Fibroblast of peridontal ligament (primary cell): ENCODE data around the gene NABP2.

Source experiments
- DNase-seq: peaks from one replicate; pipeline ENCODE4 v3.0.0-alpha.2; 2010; ENCODE audit errors: extremely low read depth

NABP2 gene

DNA sequence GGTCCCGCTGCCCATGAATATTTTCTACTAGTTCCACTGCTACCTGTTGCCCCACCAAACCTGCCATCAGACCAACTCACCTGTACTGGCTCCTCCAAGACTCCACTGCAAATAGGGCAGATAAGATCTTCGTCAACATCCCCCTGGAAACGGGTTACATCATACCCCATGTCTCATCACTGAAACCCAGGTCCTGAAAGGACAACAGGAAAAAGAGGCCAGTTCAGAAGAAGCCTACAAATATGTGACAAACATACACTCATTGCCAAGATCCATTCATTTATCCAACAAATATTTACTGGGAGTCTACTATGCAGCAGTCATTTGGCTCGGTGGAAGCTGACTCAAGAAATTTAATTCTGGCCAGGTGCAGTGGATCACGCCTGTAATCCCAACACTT, 10.3 kb upstream of the NABP2 start:
- no peak for DNase-seq

DNA sequence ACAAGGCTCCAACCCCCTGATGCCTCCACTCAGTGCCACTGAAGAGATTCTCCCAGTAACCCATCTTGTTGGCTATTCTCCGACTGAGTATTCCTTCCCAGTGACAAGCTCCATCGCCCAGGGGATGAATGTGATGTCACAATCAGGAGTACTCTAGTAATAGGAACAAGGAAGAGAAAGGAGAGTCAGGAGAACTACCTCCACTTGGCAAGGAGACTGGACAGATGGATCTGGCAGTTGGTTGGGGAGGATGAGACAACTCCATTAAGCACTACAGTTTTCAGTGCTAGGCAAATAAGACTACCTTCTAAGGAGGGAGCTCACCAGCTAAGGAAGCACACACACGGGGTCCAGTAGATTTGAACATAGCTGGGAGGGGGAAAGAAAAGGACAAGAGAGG, 7.7 kb upstream of the NABP2 start:
- DNase-seq = no peak

DNA sequence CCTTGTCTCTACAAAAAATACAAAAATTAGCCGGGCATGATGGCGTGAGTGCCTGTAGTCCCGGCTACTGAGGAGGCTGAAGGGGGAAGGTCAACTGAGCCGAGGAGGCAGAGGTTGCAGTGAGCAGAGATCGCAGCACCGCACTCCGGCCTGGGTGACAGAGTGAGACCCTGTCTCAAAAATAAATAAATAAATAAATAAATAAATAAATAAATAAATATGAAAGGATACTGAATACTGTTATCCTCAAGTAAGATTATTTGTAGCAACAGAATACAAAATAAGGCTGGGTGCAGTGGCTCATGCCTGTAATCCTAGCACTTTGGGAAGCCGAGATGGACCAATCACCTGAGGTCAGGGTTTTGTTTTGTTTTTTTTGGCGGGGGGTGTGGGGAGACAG, 4.3 kb upstream of the NABP2 start:
- DNase-seq = no peak

DNA sequence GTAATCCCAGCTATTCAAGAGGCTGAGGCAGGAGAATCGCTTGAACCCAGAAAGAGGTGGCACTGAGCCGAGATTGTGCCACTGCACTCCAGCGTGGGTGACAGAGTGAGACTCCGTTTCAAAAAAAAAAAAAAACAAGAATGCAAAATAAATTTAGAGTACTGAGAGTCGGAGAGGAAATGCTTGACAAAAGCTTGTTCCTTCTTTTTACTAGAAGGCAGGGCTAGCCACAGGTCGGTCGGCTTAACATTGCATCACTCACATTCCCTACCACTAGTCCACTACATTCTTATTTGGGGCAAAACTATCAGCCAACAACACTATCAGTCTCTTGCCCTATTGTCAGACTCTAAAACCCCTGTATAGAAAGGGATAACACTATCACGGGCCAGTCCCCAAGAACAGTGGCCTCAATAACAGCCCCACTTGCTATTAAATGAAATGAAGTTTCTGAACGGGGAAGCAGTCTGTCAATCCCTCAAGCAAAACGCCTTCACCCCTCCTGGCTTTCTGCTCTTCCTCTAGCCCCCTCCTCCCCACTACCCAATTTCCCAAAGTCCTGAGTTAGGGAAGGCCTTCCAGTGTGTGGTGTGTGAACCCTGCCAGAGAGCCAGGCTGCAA, 3.4 kb upstream of the NABP2 start:
- DNase-seq = peak; percentile 65

DNA sequence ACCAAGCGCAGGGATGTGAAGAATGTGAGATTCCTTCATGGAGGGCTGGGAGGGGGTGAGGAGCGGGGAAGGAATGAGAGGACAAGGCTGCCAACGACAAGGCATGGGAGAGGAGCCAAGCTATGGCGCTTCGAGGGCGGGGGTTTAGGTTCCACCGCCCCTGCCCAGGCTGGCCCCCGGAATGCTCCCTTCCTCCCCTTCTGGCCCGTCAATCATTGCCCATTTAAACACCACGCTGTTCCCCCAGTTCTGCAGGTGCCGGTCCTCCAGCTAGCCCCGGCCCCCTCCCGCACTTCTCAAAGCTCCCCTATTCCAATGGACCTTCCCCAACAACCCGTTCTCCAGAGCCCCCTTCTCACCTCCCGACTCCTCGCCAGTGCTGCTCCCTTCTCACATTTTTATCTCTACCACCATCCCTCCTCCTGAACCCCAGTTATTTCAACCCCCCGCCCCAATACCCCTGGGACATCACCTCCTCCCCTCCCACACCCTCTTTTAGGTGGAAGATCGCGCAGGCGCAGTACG, 2.8 kb upstream of the NABP2 start:
- peak; percentile 90 for DNase-seq

DNA sequence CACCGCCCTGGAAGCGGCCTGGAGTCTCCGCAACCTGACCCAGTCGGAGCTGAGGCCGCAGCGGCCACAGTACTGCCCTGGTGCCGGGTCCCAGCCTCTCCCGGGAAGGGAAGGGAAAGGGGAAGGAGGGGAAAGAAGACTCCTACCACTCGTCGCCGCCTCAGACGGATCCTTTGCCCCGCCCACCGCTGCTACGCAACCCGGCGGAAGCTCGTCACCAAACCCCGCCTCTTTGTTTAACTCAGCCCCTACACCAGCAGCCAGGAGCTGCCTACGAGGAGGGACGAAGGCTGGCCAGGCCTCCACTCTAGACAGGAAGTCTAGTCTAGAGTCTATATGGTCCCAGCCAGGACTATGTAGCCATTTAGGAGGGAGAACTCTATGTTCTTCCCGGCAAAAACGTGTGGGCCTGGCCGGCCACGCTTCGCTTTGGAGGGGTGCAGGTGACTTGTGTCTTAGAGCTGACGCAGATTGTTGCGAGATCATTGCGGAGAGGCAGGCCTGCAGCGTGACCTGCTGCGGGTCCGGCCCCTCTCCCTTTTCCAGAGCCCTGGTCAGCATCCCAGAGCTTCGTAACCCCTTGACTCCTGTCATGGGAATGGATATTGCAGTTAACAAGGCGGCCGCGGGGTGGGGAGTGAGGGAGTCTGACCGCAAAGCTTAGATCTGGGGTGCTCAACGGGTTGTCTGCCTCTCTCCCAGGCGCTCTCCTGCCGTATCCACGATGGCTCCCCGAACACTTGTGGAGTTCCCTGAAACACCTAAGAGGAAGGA, 2.2 kb upstream of the NABP2 start, which contains the start of gene RNF41:
Gene RNF41 (minus strand): TSS at position 166 of the 774 bp plus-strand sequence. CDS start 7,875 bp downstream, outside the sequence.
- DNase-seq = peak; percentile 97

DNA sequence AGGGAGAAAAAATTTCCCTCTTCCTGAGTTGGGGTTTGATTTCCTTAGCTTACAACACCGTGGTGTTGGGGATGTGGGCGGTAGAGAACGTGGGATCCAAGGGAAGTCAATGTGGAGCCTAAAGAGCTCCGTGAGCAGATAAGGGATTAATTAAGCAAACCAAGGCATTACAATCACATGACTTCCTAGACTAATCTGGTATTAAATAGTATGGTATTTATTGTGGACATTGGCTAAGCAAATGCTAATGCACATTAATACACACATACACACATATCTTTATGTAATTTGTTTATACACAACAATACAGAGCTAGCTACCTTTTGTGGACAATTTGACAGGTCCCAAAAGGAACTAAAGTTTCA, 1.6 kb upstream of the NABP2 start:
- no peak for DNase-seq

DNA sequence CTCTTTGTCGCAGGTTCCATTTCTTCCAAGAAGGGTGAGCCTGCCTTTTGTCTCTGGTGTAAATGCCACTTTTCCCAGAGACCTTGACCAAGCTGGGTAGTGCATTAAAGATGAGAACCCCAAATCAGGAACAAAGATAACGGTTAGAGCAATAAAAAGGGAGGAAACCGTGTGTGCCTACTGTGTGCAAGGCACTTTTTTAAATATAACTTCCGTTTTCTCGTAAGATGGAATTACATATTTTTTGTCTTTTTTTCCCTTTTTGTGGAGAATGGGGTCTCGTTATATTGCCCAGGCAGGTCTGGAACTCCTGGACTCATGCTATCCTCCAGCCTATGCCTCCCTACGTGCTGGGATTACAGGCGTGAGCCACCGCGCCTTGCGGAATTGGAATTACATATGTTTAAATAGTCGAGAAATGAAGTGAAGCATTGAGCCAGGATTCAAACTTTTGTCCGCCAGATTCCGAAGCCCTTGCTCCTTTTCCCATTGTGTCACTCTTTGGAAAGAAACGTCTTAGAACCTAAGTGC, 506 bp upstream of the NABP2 start:
- DNase-seq = no peak

DNA sequence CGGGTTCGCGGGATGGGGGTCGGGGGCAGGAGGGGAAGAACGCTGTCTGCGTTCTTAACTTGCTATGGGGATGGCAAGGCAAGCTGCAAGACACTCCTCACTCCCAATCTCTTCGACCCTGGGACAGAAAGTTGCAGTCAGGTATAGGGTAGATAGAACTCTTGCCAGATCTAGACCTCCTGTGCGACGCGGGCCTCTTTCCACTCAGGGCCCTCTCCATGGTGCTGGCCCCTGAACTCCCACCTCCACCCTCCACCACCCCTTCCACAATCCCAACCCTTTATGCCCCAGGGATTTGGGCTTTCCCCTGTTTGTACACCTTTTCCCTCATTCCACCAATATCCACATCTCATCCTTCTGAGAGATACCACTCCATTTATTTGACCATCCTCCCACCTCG, 812 bp downstream of the NABP2 start:
- no peak for DNase-seq

DNA sequence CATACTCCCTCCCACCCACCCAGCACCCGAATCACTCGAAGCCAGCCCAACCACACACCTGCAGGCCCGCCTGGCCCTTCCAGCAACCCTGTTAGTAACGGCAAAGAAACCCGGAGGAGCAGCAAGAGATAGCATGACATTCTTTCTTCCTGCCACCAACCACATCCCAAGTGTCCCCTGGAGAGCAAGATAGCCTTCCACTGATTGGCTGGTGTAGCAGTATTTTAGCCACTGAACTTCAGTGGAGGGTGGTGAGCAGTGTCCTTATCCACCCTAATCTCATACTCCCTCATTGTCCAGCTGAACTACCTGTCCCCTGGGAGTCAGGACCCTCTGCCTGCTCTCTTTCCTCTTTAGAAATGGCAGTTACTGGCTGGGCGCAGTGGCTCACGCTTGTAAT, 4.9 kb downstream of the NABP2 start:
- no peak for DNase-seq

DNA sequence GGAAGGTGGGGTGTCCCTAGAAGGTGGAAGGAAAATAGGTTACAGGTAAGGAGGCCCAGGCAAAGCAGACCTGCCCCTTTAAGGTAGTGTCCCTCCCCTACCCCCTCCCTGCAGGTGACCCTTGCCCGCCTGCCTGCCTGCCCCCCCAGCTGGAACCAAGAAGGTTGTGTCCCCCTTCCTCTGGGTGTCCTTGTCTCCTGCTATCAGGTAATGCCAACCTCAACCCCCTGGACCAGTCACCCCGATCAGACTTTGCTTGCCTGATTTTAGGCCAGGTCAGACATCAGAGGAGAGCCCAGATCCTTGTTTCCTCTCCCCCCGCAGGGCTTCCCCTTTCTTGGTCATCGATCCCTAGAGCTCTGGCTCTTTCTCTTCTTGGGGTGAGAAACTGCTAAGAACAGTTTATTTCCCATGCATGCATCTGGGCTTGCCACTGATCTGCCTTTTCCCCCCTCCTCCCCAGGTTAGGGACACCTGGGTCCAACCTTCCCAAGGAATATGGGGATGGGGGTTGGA, 5.8 kb downstream of the NABP2 start, which contains the start of gene SLC39A5:
Gene SLC39A5 (plus strand): TSS at position 136 of the 516 bp plus-strand sequence. CDS start 1,224 bp downstream, outside the sequence.
- DNase-seq = no peak

DNA sequence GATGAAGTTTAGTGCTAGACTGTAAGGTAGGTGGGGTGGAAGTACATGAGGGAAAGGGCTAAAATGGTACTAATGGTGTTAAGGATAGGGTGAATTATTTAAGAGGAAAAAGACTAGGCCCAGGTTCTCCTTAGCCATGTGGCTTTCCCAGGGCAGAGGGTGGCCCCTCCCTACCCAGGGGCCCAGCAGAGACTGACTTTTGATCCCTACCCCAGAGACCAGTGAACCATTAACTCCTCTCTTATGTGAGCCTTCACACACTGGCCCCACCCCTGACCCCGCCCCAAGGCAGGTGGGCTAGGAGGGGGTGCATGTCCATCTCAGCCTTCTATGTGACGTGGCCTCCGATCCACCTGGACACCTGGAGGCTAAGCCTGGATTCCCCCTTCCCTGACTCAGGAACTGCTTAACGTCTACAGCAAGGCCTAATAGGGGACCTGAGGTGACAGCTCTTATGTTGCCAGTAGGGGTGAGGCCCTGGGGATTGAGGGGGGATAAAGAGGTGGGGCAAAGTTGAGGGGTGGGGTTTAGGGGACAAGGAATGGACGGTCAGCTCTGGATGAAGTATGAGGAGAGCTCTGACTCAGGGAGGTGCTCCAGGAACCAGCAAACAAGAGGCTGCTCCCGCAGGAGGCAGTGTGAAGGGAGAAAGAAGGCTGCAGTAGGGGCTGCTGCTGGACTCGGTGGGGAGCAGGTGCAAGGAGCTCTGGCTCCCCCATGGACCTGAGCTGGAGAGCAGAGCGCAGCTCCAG, 6.5 kb downstream of the NABP2 start:
- DNase-seq = no peak

DNA sequence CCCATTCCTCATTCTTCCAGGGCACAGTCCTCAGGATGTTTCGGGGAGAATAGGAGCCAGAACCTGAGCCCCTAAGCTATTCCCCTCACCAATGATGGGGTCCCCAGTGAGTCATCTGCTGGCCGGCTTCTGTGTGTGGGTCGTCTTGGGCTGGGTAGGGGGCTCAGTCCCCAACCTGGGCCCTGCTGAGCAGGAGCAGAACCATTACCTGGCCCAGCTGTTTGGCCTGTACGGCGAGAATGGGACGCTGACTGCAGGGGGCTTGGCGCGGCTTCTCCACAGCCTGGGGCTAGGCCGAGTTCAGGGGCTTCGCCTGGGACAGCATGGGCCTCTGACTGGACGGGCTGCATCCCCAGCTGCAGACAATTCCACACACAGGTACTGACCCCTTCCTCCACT, 7.0 kb downstream of the NABP2 start:
- no peak for DNase-seq

DNA sequence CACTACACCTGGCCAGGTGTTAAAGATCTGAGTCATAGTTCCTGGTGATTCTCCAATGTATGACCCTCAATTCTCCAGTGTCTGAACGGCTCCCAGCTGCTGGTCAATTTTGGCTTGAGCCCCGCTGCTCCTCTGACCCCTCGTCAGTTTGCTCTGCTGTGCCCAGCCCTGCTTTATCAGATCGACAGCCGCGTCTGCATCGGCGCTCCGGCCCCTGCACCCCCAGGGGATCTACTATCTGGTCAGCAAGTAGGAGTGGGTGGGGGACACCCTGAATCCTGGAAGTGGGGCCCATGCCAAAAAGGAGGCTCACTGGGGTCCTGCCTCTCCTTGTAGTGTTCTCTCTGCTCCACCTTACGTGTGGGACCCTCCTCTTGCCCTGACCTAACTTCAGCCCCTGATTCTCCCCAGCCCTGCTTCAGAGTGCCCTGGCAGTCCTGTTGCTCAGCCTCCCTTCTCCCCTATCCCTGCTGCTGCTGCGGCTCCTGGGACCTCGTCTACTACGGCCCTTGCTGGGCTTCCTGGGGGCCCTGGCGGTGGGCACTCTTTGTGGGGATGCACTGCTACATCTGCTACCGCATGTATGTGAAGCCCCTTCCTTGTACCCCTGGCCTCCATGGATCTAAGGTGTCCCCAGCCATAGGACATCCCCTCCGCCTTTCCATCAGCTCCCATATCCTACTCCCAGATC, 10.7 kb downstream of the NABP2 start:
- no peak for DNase-seq

DNA sequence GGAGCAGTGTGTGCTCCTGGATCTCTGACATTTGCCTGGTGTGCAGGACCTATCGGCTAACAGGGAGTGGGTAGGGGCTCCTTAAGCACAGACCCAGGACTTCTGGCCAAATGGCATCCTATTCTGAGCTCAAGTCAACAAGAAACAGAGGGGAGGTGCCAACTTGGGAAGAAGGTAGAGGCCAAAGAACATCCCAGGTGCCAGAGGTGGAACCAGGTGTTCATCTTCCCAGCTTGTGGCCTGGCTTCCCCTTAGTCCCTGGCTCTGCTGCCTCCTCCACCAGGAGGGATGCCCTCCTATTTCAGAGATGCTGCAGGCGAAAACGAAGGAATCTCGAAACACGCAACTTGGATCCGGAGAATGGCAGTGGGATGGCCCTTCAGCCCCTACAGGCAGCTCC, 11.9 kb downstream of the NABP2 start:
- DNase-seq = no peak

DNA sequence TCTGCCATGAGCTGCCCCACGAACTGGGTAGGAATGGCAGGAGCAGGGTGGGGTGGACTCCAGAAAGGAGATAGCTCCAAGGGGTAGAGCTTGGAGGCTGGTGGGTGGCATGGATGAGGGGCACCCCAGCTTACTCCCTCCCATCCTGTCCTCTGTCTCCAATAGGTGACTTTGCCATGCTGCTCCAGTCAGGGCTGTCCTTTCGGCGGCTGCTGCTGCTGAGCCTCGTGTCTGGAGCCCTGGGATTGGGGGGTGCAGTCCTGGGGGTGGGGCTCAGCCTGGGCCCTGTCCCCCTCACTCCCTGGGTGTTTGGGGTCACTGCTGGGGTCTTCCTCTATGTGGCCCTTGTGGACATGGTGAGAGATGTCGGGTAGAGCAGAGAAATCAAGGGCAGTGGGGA, 12.8 kb downstream of the NABP2 start:
- DNase-seq = no peak

DNA sequence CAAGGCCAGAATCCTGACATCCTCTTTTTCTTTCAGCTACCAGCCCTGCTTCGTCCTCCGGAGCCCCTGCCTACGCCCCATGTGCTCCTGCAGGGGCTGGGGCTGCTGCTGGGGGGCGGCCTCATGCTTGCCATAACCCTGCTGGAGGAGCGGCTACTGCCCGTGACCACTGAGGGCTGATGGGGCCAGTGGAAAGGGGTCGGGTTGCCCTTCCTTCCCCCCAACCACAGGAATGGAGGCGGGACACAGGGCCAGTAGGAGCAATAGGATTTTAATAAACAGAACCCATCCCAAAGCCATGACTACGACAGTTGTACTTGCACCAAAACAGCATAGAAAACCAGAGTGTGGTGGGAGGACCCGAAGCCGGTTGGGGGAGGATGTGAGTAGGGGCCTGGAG, 13.4 kb downstream of the NABP2 start:
- DNase-seq = peak; percentile 20

DNA sequence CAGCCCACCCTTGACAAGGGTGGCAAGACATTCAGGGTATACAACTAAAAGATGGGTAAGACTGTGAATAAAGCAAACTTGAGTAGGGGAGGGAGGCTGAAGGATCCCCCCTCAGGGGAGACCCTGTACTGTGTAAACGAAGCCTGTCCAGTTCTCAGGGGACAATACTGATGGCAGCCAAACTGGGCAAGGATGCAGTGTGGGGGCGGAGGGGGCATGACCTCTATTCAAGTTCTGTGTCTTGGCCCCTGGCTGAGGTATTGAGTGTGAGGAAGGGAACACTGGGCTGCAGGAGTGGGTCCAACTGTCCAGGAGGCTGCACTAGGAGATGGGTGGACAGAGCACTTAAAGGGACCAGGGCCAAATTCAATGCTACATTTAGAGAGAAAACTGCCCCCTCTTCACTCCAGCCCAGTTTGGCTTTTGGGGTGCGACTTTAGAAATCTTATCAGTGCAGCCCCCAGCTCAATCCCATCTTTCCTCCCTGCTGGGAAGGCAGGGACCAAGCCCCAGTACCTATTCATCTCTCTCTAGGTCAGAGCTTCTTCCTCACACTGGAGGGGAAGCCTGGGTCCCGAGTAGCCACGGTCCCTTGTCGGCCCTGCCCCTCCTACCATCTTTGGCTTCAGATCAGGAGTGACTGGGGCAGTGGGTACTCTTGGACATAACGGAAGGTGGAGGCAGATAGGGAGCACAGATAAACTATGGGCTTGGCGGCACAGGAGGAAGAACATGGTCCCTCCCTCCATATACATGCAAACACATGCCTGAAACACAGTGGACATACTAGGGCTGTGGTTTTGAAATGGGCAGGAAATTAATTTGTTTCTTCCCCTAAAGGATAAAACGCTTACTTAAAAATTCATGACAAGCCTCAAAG, 17.5 kb downstream of the NABP2 start:
- no peak for DNase-seq

DNA sequence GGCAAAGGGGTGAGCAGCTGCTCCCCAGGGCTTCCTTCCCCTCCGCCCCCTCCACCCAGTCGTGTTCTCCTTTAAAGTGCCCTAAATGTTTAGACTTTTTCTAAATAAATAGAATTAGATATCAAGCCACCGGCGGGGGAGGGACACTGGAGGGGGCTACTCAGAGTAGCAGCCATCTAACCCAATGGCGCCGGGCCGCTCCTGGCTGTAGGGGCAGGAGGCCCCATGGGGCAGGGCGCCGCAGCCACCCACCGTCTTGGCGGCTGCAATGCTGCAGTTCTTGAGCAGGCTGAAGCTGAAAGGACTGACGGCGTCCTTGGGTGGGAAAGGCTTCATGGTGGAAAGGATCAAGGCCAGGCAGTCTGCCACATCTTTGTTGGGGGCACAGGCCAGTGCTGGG, 18.8 kb downstream of the NABP2 start:
- DNase-seq = no peak

DNA sequence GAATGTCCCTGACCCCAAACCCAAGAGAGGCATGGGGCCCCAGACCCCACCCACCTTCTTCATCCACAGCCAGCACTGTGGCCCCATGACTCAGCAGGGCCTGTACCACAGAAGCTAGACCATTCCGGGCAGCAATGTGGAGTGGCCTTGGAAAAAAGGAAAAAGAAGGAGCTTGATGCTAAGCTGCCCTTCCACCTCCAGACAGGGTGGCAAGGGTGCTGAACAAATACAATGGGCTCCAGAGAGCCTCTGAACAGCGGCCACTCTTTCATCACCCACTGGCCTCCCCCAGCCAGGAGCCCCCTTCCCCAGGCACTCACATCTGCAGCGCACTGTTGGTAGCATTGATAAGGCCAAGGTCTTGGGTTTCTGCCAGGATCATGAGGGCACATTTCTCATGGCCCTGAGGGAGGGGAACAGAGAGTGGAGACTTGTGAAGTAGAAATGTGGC, 19.6 kb downstream of the NABP2 start:
- no peak for DNase-seq
